ENCODE data around the gene AHDC1. TPM values are rescaled to one million over a fixed set of nuclear protein-coding genes. Genes with fewer than 3 reads are reported as not detected.

The AHDC1 gene
- total and polyA plus RNA-seq, 2 of the 13 experiments (the other 11 are each of a cell fraction or from before 2014, with no cell fraction given) = 1.0 to 2.7 TPM

GRCh38 chr1:27562534-27563340, 41.2 kb downstream of the AHDC1 start (continued):
- TF ChIP-seq ZNF101 (CRISPR knock-in tag; IDR thresholded peaks at IDR 0.05; ENCODE audit: borderline replicate concordance, low read depth) (no peak), CSRNP1 (CRISPR knock-in tag; IDR thresholded peaks at IDR 0.05) (no peak), HDAC2 (CRISPR knock-in tag; IDR thresholded peaks at IDR 0.05) (no peak), SATB2 (CRISPR knock-in tag; IDR thresholded peaks at IDR 0.05) (no peak), ATF5 (CRISPR knock-in tag; IDR thresholded peaks at IDR 0.05; ENCODE audit: low read depth) (no peak), TRIM22 (IDR thresholded peaks at IDR 0.05) (no peak), SRSF9 (IDR thresholded peaks at IDR 0.05; ENCODE audit: borderline replicate concordance, insufficient read depth, low read depth, low read length, poor library complexity, severe bottlenecking) (no peak), ZKSCAN1 (IDR thresholded peaks at IDR 0.05; ENCODE audit: low read length) (no peak), ZNF274 (CRISPR knock-in tag; IDR thresholded peaks at IDR 0.05) (no peak), FLYWCH1 (CRISPR knock-in tag; IDR thresholded peaks at IDR 0.05) (no peak), ADNP (CRISPR knock-in tag; IDR thresholded peaks at IDR 0.05) (no peak), FOXK2 (IDR thresholded peaks at IDR 0.05) (no peak), THAP9 (CRISPR knock-in tag; IDR thresholded peaks at IDR 0.05; ENCODE audit: borderline replicate concordance) (0 out of 2 replicates have a peak, but pooled peaks have one; percentile 3), ATF7 (IDR thresholded peaks at IDR 0.05) (no peak), ATF7 (CRISPR knock-in tag; IDR thresholded peaks at IDR 0.05) (no peak), ZNF567 (CRISPR knock-in tag; IDR thresholded peaks at IDR 0.05; ENCODE audit: borderline replicate concordance) (no peak), ZNF558 (CRISPR knock-in tag; IDR thresholded peaks at IDR 0.05; ENCODE audit: borderline replicate concordance) (0 out of 2 replicates have a peak, but pooled peaks have one; percentile 45), E2F1 (CRISPR knock-in tag; IDR thresholded peaks at IDR 0.05) (no peak), ZNF160 (CRISPR knock-in tag; IDR thresholded peaks at IDR 0.05) (no peak), SNAPC5 (CRISPR knock-in tag; IDR thresholded peaks at IDR 0.05; ENCODE audit: borderline replicate concordance) (no peak)

All from HepG2 (cell line).